Measurements from ENCODE around the gene NR1H3. TPM values are rescaled to one million over a fixed set of nuclear protein-coding genes. Genes with fewer than 3 reads are reported as not detected.
A peak's percentile ranks its signal among the peaks of the same experiment; 100 is the strongest.

The NR1H3 gene
- total RNA-seq, 1 donor from 2014 or later = 61.2 TPM

- Mint-ChIP-seq H3K4me1 (ENCODE audit: unreplicated experiment) (peaks cover 21% of the 10 kb centered on the region), H3K36me3 (ENCODE audit: low read depth, unreplicated experiment) (peaks cover 2% of the 10 kb centered on the region), H3K27ac (ENCODE audit: unreplicated experiment) (peak overlapping the region; percentile 97), H3K27me3 (ENCODE audit: unreplicated experiment) (peaks cover 6% of the 10 kb centered on the region), H3K9me3 (ENCODE audit: unreplicated experiment) (no peaks in the 10 kb centered on the region), H3K4me3 (ENCODE audit: unreplicated experiment) (peak overlapping the region; percentile 92)
- TF ChIP-seq CTCF (IDR thresholded peaks at IDR 0.05; ENCODE audit: unreplicated experiment) = no peak
- DNase-seq (ENCODE audit: low spot score) = no peak
Measured at GRCh38 chr11:47215366-47215910, 42.4 kb upstream of the NR1H3 start.

GRCh38 chr11:47216121-47216798 is 41.5 kb upstream of the NR1H3 start:
- Mint-ChIP-seq H3K36me3 (ENCODE audit: low read depth, unreplicated experiment) (peaks cover 2% of the 10 kb centered on the region), H3K9me3 (ENCODE audit: unreplicated experiment) (no peaks in the 10 kb centered on the region), H3K4me1 (ENCODE audit: unreplicated experiment) (peaks cover 21% of the 10 kb centered on the region), H3K27ac (ENCODE audit: unreplicated experiment) (peak overlapping the region; percentile 97), H3K27me3 (ENCODE audit: unreplicated experiment) (peaks cover 6% of the 10 kb centered on the region), H3K4me3 (ENCODE audit: unreplicated experiment) (peak overlapping the region; percentile 92)
- no peak for DNase-seq (ENCODE audit: low spot score)
- TF ChIP-seq CTCF (IDR thresholded peaks at IDR 0.05; ENCODE audit: unreplicated experiment) = no peak

GRCh38 chr11:47220401-47220821 is 37.4 kb upstream of the NR1H3 start:
- Mint-ChIP-seq H3K27ac (ENCODE audit: unreplicated experiment) (no peak overlapping the region), H3K4me1 (ENCODE audit: unreplicated experiment) (peaks cover 18% of the 10 kb centered on the region), H3K27me3 (ENCODE audit: unreplicated experiment) (peaks cover 2% of the 10 kb centered on the region), H3K9me3 (ENCODE audit: unreplicated experiment) (no peaks in the 10 kb centered on the region), H3K36me3 (ENCODE audit: low read depth, unreplicated experiment) (peaks cover 2% of the 10 kb centered on the region), H3K4me3 (ENCODE audit: unreplicated experiment) (no peak overlapping the region)
- TF ChIP-seq CTCF (IDR thresholded peaks at IDR 0.05; ENCODE audit: unreplicated experiment) = no peak
- no peak for DNase-seq (ENCODE audit: low spot score)

- no peak overlapping the region for H3K27ac Mint-ChIP-seq (ENCODE audit: unreplicated experiment)
Measured at GRCh38 chr11:47222696-47223095, 35.1 kb upstream of the NR1H3 start.

More at GRCh38 chr11:47222696-47223095, 35.1 kb upstream of the NR1H3 start:
- DNase-seq (ENCODE audit: low spot score) = no peak
- H3K4me1 Mint-ChIP-seq (ENCODE audit: unreplicated experiment) = peaks cover 4% of the 10 kb centered on the region
- peaks cover 1% of the 10 kb centered on the region for H3K27me3 Mint-ChIP-seq (ENCODE audit: unreplicated experiment)
- H3K36me3 Mint-ChIP-seq (ENCODE audit: low read depth, unreplicated experiment) = peaks cover 8% of the 10 kb centered on the region
- H3K9me3 Mint-ChIP-seq (ENCODE audit: unreplicated experiment) = no peaks in the 10 kb centered on the region
- no peak overlapping the region for H3K4me3 Mint-ChIP-seq (ENCODE audit: unreplicated experiment)
- TF ChIP-seq CTCF (IDR thresholded peaks at IDR 0.05; ENCODE audit: unreplicated experiment) = no peak
